ENCODE data around the gene WDR83.
"Not testable (repeated sequence)": the region's sequence is repeated elsewhere in the genome, so short reads cannot be mapped to it uniquely, and the experiment has no call there.

Gene WDR83

GRCh38 chr19:12643716-12644115 lies 22.9 kb upstream of the WDR83 start:
- in situ Hi-C loops (cut with MboI; ENCODE audit: low sequenced_read_pairs); H3K4me3 ChIP-seq; H3K9me3 ChIP-seq; H3K4me1 ChIP-seq; H3K36me3 ChIP-seq (replicated peaks); H3K27me3 ChIP-seq (ENCODE audit: low read depth); DNase-seq (ENCODE audit: low spot score in 2 of 2): not testable (repeated sequence)

GRCh38 chr19:12646551-12646950 lies 20.1 kb upstream of the WDR83 start:
- no peaks in the 10 kb centered on the region for H3K9me3 ChIP-seq
- no peaks in the 10 kb centered on the region for H3K4me1 ChIP-seq
- H3K36me3 ChIP-seq (replicated peaks): no peaks in the 10 kb centered on the region
- DNase-seq (ENCODE audit: low spot score in 2 of 2): no peak
- H3K4me3 ChIP-seq: no peak overlapping the region
- in situ Hi-C loops (cut with MboI; ENCODE audit: low sequenced_read_pairs): no loop called here
- no peaks in the 10 kb centered on the region for H3K27me3 ChIP-seq (ENCODE audit: low read depth)

- no peaks in the 10 kb centered on the region for H3K27me3 ChIP-seq (ENCODE audit: low read depth)
- no peaks in the 10 kb centered on the region for H3K36me3 ChIP-seq (replicated peaks)
- no peak overlapping the region for H3K4me3 ChIP-seq
- in situ Hi-C loops (cut with MboI; ENCODE audit: low sequenced_read_pairs): no loop called here
- no peak for DNase-seq (ENCODE audit: low spot score in 2 of 2)
- H3K4me1 ChIP-seq: no peaks in the 10 kb centered on the region
- no peaks in the 10 kb centered on the region for H3K9me3 ChIP-seq
Measured at GRCh38 chr19:12647047-12647446, 19.6 kb upstream of the WDR83 start.

- H3K4me1 ChIP-seq: no peaks in the 10 kb centered on the region
- no peaks in the 10 kb centered on the region for H3K9me3 ChIP-seq
- DNase-seq (ENCODE audit: low spot score in 2 of 2): peak in 1 of 2 experiments; percentile 44
- in situ Hi-C loops (cut with MboI; ENCODE audit: low sequenced_read_pairs): no loop called here
- no peaks in the 10 kb centered on the region for H3K27me3 ChIP-seq (ENCODE audit: low read depth)
- no peaks in the 10 kb centered on the region for H3K36me3 ChIP-seq (replicated peaks)
- no peak overlapping the region for H3K4me3 ChIP-seq
Measured at GRCh38 chr19:12647490-12648071, 19.0 kb upstream of the WDR83 start.

GRCh38 chr19:12648088-12648487 lies 18.5 kb upstream of the WDR83 start:
- Histone ChIP-seq H3K4me1 (no peaks in the 10 kb centered on the region), H3K27me3 (ENCODE audit: low read depth) (no peaks in the 10 kb centered on the region), H3K36me3 (replicated peaks) (no peaks in the 10 kb centered on the region), H3K4me3 (no peak overlapping the region), H3K9me3 (no peaks in the 10 kb centered on the region)
- in situ Hi-C loops (cut with MboI; ENCODE audit: low sequenced_read_pairs): no loop called here
- DNase-seq (ENCODE audit: low spot score in 2 of 2): no peak

- H3K27me3 ChIP-seq (ENCODE audit: low read depth): no peaks in the 10 kb centered on the region
- H3K4me3 ChIP-seq: no peak overlapping the region
- H3K36me3 ChIP-seq (replicated peaks): no peaks in the 10 kb centered on the region
- no peaks in the 10 kb centered on the region for H3K9me3 ChIP-seq
- DNase-seq (ENCODE audit: low spot score in 2 of 2): no peak
- in situ Hi-C loops (cut with MboI; ENCODE audit: low sequenced_read_pairs): no loop called here
- no peaks in the 10 kb centered on the region for H3K4me1 ChIP-seq
Measured at GRCh38 chr19:12649941-12650340, 16.7 kb upstream of the WDR83 start.

GRCh38 chr19:12652219-12652618 lies 14.4 kb upstream of the WDR83 start:
- Histone ChIP-seq H3K36me3 (replicated peaks) (peaks cover 11% of the 10 kb centered on the region; the same call in 1 of the 2 replicates), H3K27me3 (ENCODE audit: low read depth) (no peaks in the 10 kb centered on the region), H3K9me3 (no peaks in the 10 kb centered on the region), H3K4me1 (no peaks in the 10 kb centered on the region), H3K4me3 (no peak overlapping the region)
- DNase-seq (ENCODE audit: low spot score in 2 of 2): no peak
- in situ Hi-C loops (cut with MboI; ENCODE audit: low sequenced_read_pairs): no loop called here

- Histone ChIP-seq H3K36me3 (replicated peaks) (peaks cover 30% of the 10 kb centered on the region), H3K4me3 (no peak overlapping the region), H3K27me3 (ENCODE audit: low read depth) (no peaks in the 10 kb centered on the region), H3K4me1 (no peaks in the 10 kb centered on the region), H3K9me3 (no peaks in the 10 kb centered on the region)
- in situ Hi-C loops (cut with MboI; ENCODE audit: low sequenced_read_pairs): no loop called here
- DNase-seq (ENCODE audit: low spot score in 2 of 2): no peak
Measured at GRCh38 chr19:12655546-12655945, 11.1 kb upstream of the WDR83 start.

GRCh38 chr19:12656899-12657571 lies 9.6 kb upstream of the WDR83 start:
- H3K36me3 ChIP-seq (replicated peaks): peaks cover 41% of the 10 kb centered on the region
- in situ Hi-C loops (cut with MboI; ENCODE audit: low sequenced_read_pairs): no loop called here
- H3K4me3 ChIP-seq: no peak overlapping the region
- DNase-seq (ENCODE audit: low spot score in 2 of 2): peak in 1 of 2 experiments; percentile 49
- H3K27me3 ChIP-seq (ENCODE audit: low read depth): no peaks in the 10 kb centered on the region
- no peaks in the 10 kb centered on the region for H3K4me1 ChIP-seq
- no peaks in the 10 kb centered on the region for H3K9me3 ChIP-seq

- Histone ChIP-seq H3K4me3 (no peak overlapping the region), H3K9me3 (no peaks in the 10 kb centered on the region), H3K36me3 (replicated peaks) (peaks cover 47% of the 10 kb centered on the region), H3K4me1 (no peaks in the 10 kb centered on the region), H3K27me3 (ENCODE audit: low read depth) (no peaks in the 10 kb centered on the region)
- in situ Hi-C loops (cut with MboI; ENCODE audit: low sequenced_read_pairs): no loop called here
- DNase-seq (ENCODE audit: low spot score in 2 of 2): no peak
Measured at GRCh38 chr19:12657966-12658365, 8.6 kb upstream of the WDR83 start.

GRCh38 chr19:12660980-12661379 lies 5.6 kb upstream of the WDR83 start:
- in situ Hi-C loops (cut with MboI; ENCODE audit: low sequenced_read_pairs): no loop called here
- Histone ChIP-seq H3K4me1 (peaks cover 4% of the 10 kb centered on the region), H3K27me3 (ENCODE audit: low read depth) (no peaks in the 10 kb centered on the region), H3K36me3 (replicated peaks) (peaks cover 65% of the 10 kb centered on the region), H3K9me3 (no peaks in the 10 kb centered on the region), H3K4me3 (no peak overlapping the region)
- DNase-seq (ENCODE audit: low spot score in 2 of 2): no peak

GRCh38 chr19:12664406-12665280 lies 2.0 kb upstream of the WDR83 start:
- H3K9me3 ChIP-seq: peaks cover 6% of the 10 kb centered on the region; the same call in 1 of the 2 replicates
- peaks cover 19% of the 10 kb centered on the region for H3K4me1 ChIP-seq
- H3K36me3 ChIP-seq (replicated peaks): peaks cover 50% of the 10 kb centered on the region
- no peaks in the 10 kb centered on the region for H3K27me3 ChIP-seq (ENCODE audit: low read depth)
- no peak overlapping the region for H3K4me3 ChIP-seq
- peak; percentile 38 to 80 for DNase-seq (ENCODE audit: low spot score in 2 of 2)
- in situ Hi-C loops (cut with MboI; ENCODE audit: low sequenced_read_pairs): no loop called here

- H3K4me1 ChIP-seq: peaks cover 19% of the 10 kb centered on the region
- no peaks in the 10 kb centered on the region for H3K27me3 ChIP-seq (ENCODE audit: low read depth)
- no peak for DNase-seq (ENCODE audit: low spot score in 2 of 2)
- peaks cover 47% of the 10 kb centered on the region for H3K36me3 ChIP-seq (replicated peaks)
- in situ Hi-C loops (cut with MboI; ENCODE audit: low sequenced_read_pairs): no loop called here
- no peak overlapping the region for H3K4me3 ChIP-seq
- peaks cover 7% of the 10 kb centered on the region; the same call in 1 of the 2 replicates for H3K9me3 ChIP-seq
Measured at GRCh38 chr19:12665281-12665573, 1.4 kb upstream of the WDR83 start.

GRCh38 chr19:12665671-12666264 lies 839 bp upstream of the WDR83 start:
- in situ Hi-C loops (cut with MboI; ENCODE audit: low sequenced_read_pairs): no loop called here
- peak overlapping the region; percentile 91 for H3K4me3 ChIP-seq
- no peaks in the 10 kb centered on the region for H3K27me3 ChIP-seq (ENCODE audit: low read depth)
- H3K36me3 ChIP-seq (replicated peaks): peaks cover 45% of the 10 kb centered on the region
- DNase-seq (ENCODE audit: low spot score in 2 of 2): no peak
- H3K9me3 ChIP-seq: peaks cover 7% of the 10 kb centered on the region; the same call in 1 of the 2 replicates
- peaks cover 21% of the 10 kb centered on the region for H3K4me1 ChIP-seq

Measured in HAP-1 (cell line).